ENCODE results near the gene LMX1B.

Gene LMX1B

GRCh38 chr9:126661521-126662251 is 48.0 kb downstream of the LMX1B start:
- H3K27me3 ChIP-seq (ENCODE audit: control insufficient read depth, insufficient read depth, low read length) = no peaks in the 10 kb centered on the region
- no peak overlapping the region for H3K4me3 ChIP-seq (ENCODE audit: low read length)
- H3K4me1 ChIP-seq (ENCODE audit: control insufficient read depth, insufficient read depth, low read length) = peaks cover 19% of the 10 kb centered on the region
- no peak for DNase-seq (ENCODE audit: low read depth, low spot score)
- H3K9me3 ChIP-seq (ENCODE audit: control insufficient read depth, insufficient read depth, low read length) = no peaks in the 10 kb centered on the region
- no peaks in the 10 kb centered on the region for H3K36me3 ChIP-seq (ENCODE audit: control insufficient read depth, insufficient read depth, low read length)
- no peak overlapping the region for H3K27ac ChIP-seq (ENCODE audit: low read length)
- no CpG with 5 or more reads among the region's 15 CpGs for WGBS (ENCODE audit: insufficient coverage, insufficient read length)

GRCh38 chr9:126663661-126664072 is 49.9 kb downstream of the LMX1B start:
- H3K27ac ChIP-seq (ENCODE audit: low read length) = no peak overlapping the region
- peaks cover 19% of the 10 kb centered on the region for H3K4me1 ChIP-seq (ENCODE audit: control insufficient read depth, insufficient read depth, low read length)
- no peak for DNase-seq (ENCODE audit: low read depth, low spot score)
- H3K36me3 ChIP-seq (ENCODE audit: control insufficient read depth, insufficient read depth, low read length) = no peaks in the 10 kb centered on the region
- H3K4me3 ChIP-seq (ENCODE audit: low read length) = no peak overlapping the region
- H3K9me3 ChIP-seq (ENCODE audit: control insufficient read depth, insufficient read depth, low read length) = no peaks in the 10 kb centered on the region
- no CpG with 5 or more reads among the region's 7 CpGs for WGBS (ENCODE audit: insufficient coverage, insufficient read length)
- no peaks in the 10 kb centered on the region; the same call in 1 of the 2 replicates for H3K27me3 ChIP-seq (ENCODE audit: control insufficient read depth, insufficient read depth, low read length)

GRCh38 chr9:126664900-126665643 is 51.3 kb downstream of the LMX1B start:
- DNase-seq (ENCODE audit: low read depth, low spot score) = no peak
- H3K27me3 ChIP-seq (ENCODE audit: control insufficient read depth, insufficient read depth, low read length) = no peaks in the 10 kb centered on the region; the same call in 1 of the 2 replicates

GRCh38 chr9:126665644-126666035 is 51.9 kb downstream of the LMX1B start:
- no peak for DNase-seq (ENCODE audit: low read depth, low spot score)
- H3K27ac ChIP-seq (ENCODE audit: low read length) = no peak overlapping the region
- no peaks in the 10 kb centered on the region for H3K36me3 ChIP-seq (ENCODE audit: control insufficient read depth, insufficient read depth, low read length)
- no CpG with 5 or more reads among the region's 15 CpGs for WGBS (ENCODE audit: insufficient coverage, insufficient read length)
- H3K27me3 ChIP-seq (ENCODE audit: control insufficient read depth, insufficient read depth, low read length) = no peaks in the 10 kb centered on the region; the same call in 1 of the 2 replicates
- H3K4me1 ChIP-seq (ENCODE audit: control insufficient read depth, insufficient read depth, low read length) = peaks cover 22% of the 10 kb centered on the region
- no peak overlapping the region for H3K4me3 ChIP-seq (ENCODE audit: low read length)
- H3K9me3 ChIP-seq (ENCODE audit: control insufficient read depth, insufficient read depth, low read length) = no peaks in the 10 kb centered on the region

More at GRCh38 chr9:126664900-126665643, 51.3 kb downstream of the LMX1B start:
- no peak overlapping the region for H3K27ac ChIP-seq (ENCODE audit: low read length)
- H3K4me1 ChIP-seq (ENCODE audit: control insufficient read depth, insufficient read depth, low read length) = peaks cover 22% of the 10 kb centered on the region
- no CpG with 5 or more reads among the region's 25 CpGs for WGBS (ENCODE audit: insufficient coverage, insufficient read length)
- no peak overlapping the region; the same call in 1 of the 2 replicates for H3K4me3 ChIP-seq (ENCODE audit: low read length)
- H3K9me3 ChIP-seq (ENCODE audit: control insufficient read depth, insufficient read depth, low read length) = no peaks in the 10 kb centered on the region
- H3K36me3 ChIP-seq (ENCODE audit: control insufficient read depth, insufficient read depth, low read length) = no peaks in the 10 kb centered on the region

- Histone ChIP-seq H3K36me3 (ENCODE audit: control insufficient read depth, insufficient read depth, low read length) (no peaks in the 10 kb centered on the region), H3K4me1 (ENCODE audit: control insufficient read depth, insufficient read depth, low read length) (peaks cover 22% of the 10 kb centered on the region), H3K27me3 (ENCODE audit: control insufficient read depth, insufficient read depth, low read length) (no peaks in the 10 kb centered on the region; the same call in 1 of the 2 replicates), H3K27ac (ENCODE audit: low read length) (no peak overlapping the region), H3K9me3 (ENCODE audit: control insufficient read depth, insufficient read depth, low read length) (no peaks in the 10 kb centered on the region), H3K4me3 (ENCODE audit: low read length) (no peak overlapping the region)
- DNase-seq (ENCODE audit: low read depth, low spot score) = no peak
- WGBS (ENCODE audit: insufficient coverage, insufficient read length) = no CpG with 5 or more reads among the region's 13 CpGs
Observed at GRCh38 chr9:126666155-126666803, 52.6 kb downstream of the LMX1B start.

- no peaks in the 10 kb centered on the region for H3K36me3 ChIP-seq (ENCODE audit: control insufficient read depth, insufficient read depth, low read length)
- no peaks in the 10 kb centered on the region; the same call in 1 of the 2 replicates for H3K27me3 ChIP-seq (ENCODE audit: control insufficient read depth, insufficient read depth, low read length)
- WGBS (ENCODE audit: insufficient coverage, insufficient read length) = no CpG with 5 or more reads among the region's 15 CpGs
- H3K9me3 ChIP-seq (ENCODE audit: control insufficient read depth, insufficient read depth, low read length) = no peaks in the 10 kb centered on the region
- peaks cover 21% of the 10 kb centered on the region for H3K4me1 ChIP-seq (ENCODE audit: control insufficient read depth, insufficient read depth, low read length)
- no peak overlapping the region for H3K27ac ChIP-seq (ENCODE audit: low read length)
- DNase-seq (ENCODE audit: low read depth, low spot score) = no peak
- no peak overlapping the region for H3K4me3 ChIP-seq (ENCODE audit: low read length)
Observed at GRCh38 chr9:126667190-126668055, 53.7 kb downstream of the LMX1B start.

- WGBS (ENCODE audit: insufficient coverage, insufficient read length) = no CpG with 5 or more reads among the region's 3 CpGs
- Histone ChIP-seq H3K27ac (ENCODE audit: low read length) (no peak overlapping the region), H3K4me3 (ENCODE audit: low read length) (no peak overlapping the region), H3K4me1 (ENCODE audit: control insufficient read depth, insufficient read depth, low read length) (peaks cover 21% of the 10 kb centered on the region), H3K9me3 (ENCODE audit: control insufficient read depth, insufficient read depth, low read length) (no peaks in the 10 kb centered on the region), H3K36me3 (ENCODE audit: control insufficient read depth, insufficient read depth, low read length) (no peaks in the 10 kb centered on the region), H3K27me3 (ENCODE audit: control insufficient read depth, insufficient read depth, low read length) (no peaks in the 10 kb centered on the region; the same call in 1 of the 2 replicates)
- no peak for DNase-seq (ENCODE audit: low read depth, low spot score)
Observed at GRCh38 chr9:126668058-126668457, 54.3 kb downstream of the LMX1B start.

- no peaks in the 10 kb centered on the region; the same call in 1 of the 2 replicates for H3K27me3 ChIP-seq (ENCODE audit: control insufficient read depth, insufficient read depth, low read length)
- H3K9me3 ChIP-seq (ENCODE audit: control insufficient read depth, insufficient read depth, low read length) = no peaks in the 10 kb centered on the region
- H3K36me3 ChIP-seq (ENCODE audit: control insufficient read depth, insufficient read depth, low read length) = no peaks in the 10 kb centered on the region
- DNase-seq (ENCODE audit: low read depth, low spot score) = no peak
- no CpG with 5 or more reads among the region's 14 CpGs for WGBS (ENCODE audit: insufficient coverage, insufficient read length)
- peaks cover 23% of the 10 kb centered on the region for H3K4me1 ChIP-seq (ENCODE audit: control insufficient read depth, insufficient read depth, low read length)
- no peak overlapping the region for H3K4me3 ChIP-seq (ENCODE audit: low read length)
- no peak overlapping the region for H3K27ac ChIP-seq (ENCODE audit: low read length)
Observed at GRCh38 chr9:126669108-126669507, 55.4 kb downstream of the LMX1B start.

GRCh38 chr9:126670270-126670669 is 56.5 kb downstream of the LMX1B start:
- peaks cover 1% of the 10 kb centered on the region for H3K27me3 ChIP-seq (ENCODE audit: control insufficient read depth, insufficient read depth, low read length)

More at GRCh38 chr9:126670270-126670669, 56.5 kb downstream of the LMX1B start:
- Histone ChIP-seq H3K4me1 (ENCODE audit: control insufficient read depth, insufficient read depth, low read length) (peaks cover 22% of the 10 kb centered on the region), H3K27ac (ENCODE audit: low read length) (no peak overlapping the region), H3K4me3 (ENCODE audit: low read length) (no peak overlapping the region), H3K36me3 (ENCODE audit: control insufficient read depth, insufficient read depth, low read length) (no peaks in the 10 kb centered on the region), H3K9me3 (ENCODE audit: control insufficient read depth, insufficient read depth, low read length) (no peaks in the 10 kb centered on the region)
- no peak for DNase-seq (ENCODE audit: low read depth, low spot score)
- WGBS (ENCODE audit: insufficient coverage, insufficient read length) = no CpG with 5 or more reads among the region's 12 CpGs

Measured in iPS DF 6.9 (cell line).